Gastroesophageal sphincter (tissue), 3 donors: Measurements from ENCODE around the gene MYH2.

Experiments used
- POLR2A ChIP-seq, 2 donors: fragments of 450-650 bp; IDR thresholded peaks; one replicate each; pipeline ENCODE4 v1.6.1; 2017; ENCODE audit warnings: antibody characterized with exemption in 2 of 2, mild to moderate bottlenecking in 2 of 2, moderate library complexity in 1 of 2
- POLR2AphosphoS5 ChIP-seq: sonication (generic); formaldehyde crosslinking; IDR thresholded peaks from one replicate; pipeline ENCODE4 v1.6.1; 2017; ENCODE audit warnings: antibody characterized with exemption
- TF ChIP-seq, protein P1 (sequence below), 4 experiments: fragments of 200-600 bp in 2 of 4; fragments of 450-650 bp in 2 of 4; sonication (generic) in 1 of 4; IDR thresholded peaks; one replicate each; pipeline ENCODE4 v1.5.1; 2017 to 2019; ENCODE audit warnings: antibody characterized with exemption in 4 of 4, mild to moderate bottlenecking in 2 of 4, moderate library complexity in 2 of 4

DNA sequence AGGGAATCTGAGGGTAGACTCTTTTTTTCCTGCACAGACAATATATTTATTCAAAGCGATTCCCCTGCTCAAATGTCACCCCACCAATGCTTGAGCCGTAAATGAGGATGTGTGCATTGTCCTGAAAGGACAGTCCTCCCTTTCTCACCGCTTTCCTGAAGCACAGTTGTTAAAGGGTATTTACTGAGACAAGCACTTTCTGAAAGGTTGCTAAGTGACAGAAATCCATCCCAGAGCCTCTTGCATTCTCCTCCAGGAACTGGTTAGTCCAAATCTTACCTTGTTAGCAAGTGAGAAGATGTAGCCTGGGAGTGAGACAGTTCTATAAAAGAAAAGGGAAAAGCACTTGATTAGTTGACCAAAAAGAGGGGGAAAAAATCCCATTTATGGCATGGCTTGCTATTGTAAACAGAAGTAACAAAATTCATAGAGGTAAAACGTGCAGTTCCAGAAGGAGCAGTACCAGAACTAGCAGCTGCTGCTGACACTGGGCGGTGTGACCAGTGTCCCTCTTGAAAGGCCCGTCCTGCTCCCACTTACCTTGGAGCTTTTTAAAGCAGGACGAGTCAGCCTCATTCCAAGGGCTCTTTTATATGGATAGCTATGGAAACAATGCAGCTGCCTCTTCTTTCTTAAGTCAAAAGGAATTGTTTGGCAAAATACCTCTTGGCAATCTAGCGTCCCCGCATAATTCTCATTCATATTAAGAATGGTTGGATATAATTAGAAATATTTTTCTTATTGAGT is at the start of gene MYH2:
- TF ChIP-seq, protein P1, sequence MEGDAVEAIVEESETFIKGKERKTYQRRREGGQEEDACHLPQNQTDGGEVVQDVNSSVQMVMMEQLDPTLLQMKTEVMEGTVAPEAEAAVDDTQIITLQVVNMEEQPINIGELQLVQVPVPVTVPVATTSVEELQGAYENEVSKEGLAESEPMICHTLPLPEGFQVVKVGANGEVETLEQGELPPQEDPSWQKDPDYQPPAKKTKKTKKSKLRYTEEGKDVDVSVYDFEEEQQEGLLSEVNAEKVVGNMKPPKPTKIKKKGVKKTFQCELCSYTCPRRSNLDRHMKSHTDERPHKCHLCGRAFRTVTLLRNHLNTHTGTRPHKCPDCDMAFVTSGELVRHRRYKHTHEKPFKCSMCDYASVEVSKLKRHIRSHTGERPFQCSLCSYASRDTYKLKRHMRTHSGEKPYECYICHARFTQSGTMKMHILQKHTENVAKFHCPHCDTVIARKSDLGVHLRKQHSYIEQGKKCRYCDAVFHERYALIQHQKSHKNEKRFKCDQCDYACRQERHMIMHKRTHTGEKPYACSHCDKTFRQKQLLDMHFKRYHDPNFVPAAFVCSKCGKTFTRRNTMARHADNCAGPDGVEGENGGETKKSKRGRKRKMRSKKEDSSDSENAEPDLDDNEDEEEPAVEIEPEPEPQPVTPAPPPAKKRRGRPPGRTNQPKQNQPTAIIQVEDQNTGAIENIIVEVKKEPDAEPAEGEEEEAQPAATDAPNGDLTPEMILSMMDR (IDR thresholded peaks at IDR 0.05): no peak
- TF ChIP-seq POLR2AphosphoS5 (no peak), POLR2A (IDR thresholded peaks at IDR 0.05) (no peak)
